NCI-H510A treated with DMSO at 0.1 percent for 48 hours (cell line): ENCODE results near the gene HMX3.
A peak's percentile ranks its signal among the peaks of the same experiment; 100 is the strongest.

ENCODE experiments used
- DNase-seq: peaks from one replicate; lab custom pipeline; 2025; lab: John Stamatoyannopoulos, UW

The HMX3 gene

GRCh38 chr10:123135415-123136141, at the start of gene HMX3:
Gene HMX3, plus strand, starts transcription at chr10:123135970. Its CDS starts 81 bp downstream, at chr10:123136051.
- DNase-seq, result no peak

GRCh38 chr10:123086281-123086680, 49.5 kb upstream of the HMX3 start:
- no peak for DNase-seq

- DNase-seq, result no peak
Measured at GRCh38 chr10:123087348-123087747, 48.4 kb upstream of the HMX3 start.

DNA sequence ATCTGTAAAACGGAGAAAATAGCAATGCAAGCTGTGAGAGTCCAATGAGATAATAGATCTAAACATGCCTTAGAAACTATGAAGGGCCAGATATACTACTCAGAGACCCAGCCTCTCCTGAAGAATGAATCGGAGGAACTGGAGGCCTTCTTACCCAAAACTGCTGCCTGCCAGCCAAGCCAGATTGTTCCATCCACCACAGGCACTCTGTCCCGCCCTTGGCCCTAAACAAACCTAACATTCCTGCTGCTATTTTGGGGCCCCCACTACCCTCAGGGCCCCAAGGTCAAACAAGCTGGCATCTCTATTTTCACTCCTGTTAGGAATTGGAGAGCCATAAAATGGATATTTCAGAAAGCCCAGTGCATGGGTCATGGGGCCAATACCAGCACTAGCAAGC, 48.0 kb upstream of the HMX3 start:
- DNase-seq, result no peak

DNA sequence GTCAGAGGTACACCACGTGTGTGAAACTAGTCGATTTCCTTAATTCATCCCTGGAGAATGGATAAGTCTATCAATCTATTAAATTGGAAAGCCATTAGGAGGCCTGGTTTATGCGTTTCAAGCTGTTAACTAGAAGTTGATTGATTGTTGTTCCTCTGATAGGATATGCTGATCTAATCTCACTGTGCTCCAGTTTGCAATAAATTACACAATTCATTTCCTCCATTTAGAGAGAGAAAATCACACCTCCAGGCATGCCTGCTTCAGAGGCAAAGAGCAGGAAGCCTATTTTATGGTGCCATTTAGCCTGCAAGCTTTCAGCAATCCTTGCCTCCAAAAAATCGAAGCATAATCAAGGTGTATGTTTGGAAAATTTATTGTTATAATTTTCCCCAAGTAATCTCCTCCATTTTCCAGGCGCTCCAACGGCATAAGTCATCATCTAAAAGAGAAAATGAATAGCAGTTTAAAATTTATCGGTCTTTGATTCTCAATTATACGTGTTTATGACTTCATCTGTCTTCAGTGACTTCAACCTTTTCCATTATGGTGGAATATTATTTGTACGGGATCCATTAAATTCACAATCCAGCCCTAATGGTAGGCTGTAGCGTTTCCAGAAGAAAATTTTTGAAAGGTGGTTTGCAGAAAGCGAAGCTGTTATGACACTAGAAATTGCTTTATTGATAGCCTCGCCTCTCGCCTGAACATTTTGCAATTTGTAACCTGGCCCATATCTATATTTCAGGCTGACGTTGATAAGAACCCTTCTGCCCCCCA, 42.9 kb upstream of the HMX3 start:
- DNase-seq, result no peak

DNA sequence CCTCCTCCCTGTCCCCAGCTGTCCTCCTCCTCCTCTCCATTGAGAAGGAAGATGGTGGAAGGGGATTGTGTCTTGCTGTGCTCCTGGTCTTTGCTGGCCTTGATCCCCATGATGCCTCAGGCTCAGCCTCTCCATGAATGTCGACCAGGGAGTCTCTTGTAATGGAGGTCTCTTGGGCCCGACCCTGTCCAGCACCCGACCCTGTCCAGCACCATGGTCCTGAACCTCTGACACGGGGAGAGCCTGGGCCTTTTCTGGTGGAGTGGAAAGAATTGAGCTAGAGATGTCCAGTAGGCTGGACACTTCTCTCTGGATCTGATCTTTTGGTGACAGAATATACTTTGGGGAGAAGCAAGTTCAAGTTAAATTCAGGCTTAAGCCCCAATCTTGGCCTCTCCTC, 42.3 kb upstream of the HMX3 start:
- DNase-seq, result no peak

DNA sequence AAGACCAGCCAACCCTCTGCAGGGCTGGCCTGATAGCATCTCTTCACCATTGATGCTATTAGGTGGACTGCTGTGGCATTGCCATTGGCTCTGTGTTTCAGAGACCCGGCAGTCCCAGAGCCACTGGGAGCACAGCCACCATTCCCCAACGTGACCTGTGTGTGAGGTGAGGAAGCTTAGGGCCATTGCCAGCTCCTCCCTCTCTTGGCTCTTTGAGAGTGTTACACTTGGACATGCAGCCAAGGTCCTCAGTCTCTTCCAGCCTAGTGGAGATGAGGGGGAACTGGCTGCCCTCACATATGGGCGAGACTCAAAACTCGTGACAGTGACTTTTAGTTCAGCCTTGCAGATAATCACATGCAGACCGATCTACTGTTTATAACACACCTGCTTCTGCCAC, 39.3 kb upstream of the HMX3 start:
- no peak for DNase-seq

- DNase-seq, result peak; percentile 11
Measured at GRCh38 chr10:123097039-123097438, 38.7 kb upstream of the HMX3 start.

GRCh38 chr10:123100030-123100762, 35.6 kb upstream of the HMX3 start:
- DNase-seq, result no peak

GRCh38 chr10:123101872-123102271, 33.9 kb upstream of the HMX3 start:
- DNase-seq, result no peak

DNA sequence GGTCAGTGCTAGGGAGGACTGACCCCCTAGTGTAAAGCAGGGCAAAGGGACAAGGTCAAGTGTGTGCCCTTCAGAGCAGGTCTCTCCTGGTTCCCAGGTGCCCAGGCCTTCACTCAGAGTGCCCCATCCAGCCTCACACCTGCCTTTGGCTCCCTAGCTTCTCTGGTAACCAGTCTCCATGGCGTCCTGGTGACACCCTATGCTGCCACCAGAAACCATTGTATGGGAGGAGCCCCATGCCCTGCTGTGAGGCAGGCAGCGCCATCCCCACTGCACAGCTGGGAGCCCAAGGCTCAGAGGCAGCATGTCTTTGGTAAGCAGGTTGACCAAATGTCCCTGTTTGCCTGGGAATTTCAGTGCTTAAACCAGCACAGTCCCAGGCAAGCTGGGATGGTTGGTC, 33.1 kb upstream of the HMX3 start:
- peak; percentile 23 for DNase-seq

DNA sequence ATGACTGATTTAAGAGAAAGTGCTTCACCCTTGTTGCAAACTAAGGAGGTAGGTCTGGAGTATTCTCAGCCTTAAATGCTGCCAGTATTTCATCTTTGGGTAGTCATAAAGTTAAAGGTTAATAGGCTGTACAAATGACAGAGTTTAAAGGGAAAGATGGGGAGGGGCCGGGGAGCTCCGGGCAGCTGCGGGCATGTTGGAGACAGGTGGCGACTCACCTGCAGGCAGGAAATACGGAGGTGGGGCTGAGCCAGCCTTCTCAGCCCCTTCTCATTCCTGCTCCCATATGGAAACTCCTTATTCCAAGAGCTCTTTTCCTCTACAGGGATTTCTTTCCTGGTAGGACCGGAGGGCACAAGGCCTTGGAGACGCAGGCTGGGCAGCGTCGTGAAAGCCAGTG, 31.8 kb upstream of the HMX3 start:
- DNase-seq, result peak; percentile 48

- DNase-seq, result no peak
Measured at GRCh38 chr10:123109466-123109865, 26.3 kb upstream of the HMX3 start.

- DNase-seq, result no peak
Measured at GRCh38 chr10:123117644-123118417, 17.9 kb upstream of the HMX3 start.

GRCh38 chr10:123119081-123119480, 16.7 kb upstream of the HMX3 start:
- no peak for DNase-seq

DNA sequence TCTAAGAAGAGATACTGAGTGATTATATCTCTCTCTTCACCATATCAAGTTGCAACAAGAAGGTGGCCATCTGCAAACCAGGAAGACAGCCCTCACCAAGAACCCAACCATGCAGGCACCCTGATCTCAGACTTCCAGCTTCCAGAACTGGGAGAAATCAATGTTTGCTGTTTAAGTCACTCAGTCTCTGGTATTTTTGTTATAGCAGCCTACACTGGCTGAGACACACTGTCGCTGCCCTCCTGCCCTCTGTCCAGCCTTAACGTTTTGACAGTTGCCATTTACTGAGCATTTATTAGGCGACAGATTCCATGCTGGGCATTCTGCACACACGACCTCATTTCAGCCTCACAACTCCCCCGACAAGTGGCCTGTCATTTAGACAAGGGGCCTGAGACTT, 9.5 kb upstream of the HMX3 start:
- DNase-seq, result no peak

GRCh38 chr10:123129618-123130271, 6.0 kb upstream of the HMX3 start:
- no peak for DNase-seq

DNA sequence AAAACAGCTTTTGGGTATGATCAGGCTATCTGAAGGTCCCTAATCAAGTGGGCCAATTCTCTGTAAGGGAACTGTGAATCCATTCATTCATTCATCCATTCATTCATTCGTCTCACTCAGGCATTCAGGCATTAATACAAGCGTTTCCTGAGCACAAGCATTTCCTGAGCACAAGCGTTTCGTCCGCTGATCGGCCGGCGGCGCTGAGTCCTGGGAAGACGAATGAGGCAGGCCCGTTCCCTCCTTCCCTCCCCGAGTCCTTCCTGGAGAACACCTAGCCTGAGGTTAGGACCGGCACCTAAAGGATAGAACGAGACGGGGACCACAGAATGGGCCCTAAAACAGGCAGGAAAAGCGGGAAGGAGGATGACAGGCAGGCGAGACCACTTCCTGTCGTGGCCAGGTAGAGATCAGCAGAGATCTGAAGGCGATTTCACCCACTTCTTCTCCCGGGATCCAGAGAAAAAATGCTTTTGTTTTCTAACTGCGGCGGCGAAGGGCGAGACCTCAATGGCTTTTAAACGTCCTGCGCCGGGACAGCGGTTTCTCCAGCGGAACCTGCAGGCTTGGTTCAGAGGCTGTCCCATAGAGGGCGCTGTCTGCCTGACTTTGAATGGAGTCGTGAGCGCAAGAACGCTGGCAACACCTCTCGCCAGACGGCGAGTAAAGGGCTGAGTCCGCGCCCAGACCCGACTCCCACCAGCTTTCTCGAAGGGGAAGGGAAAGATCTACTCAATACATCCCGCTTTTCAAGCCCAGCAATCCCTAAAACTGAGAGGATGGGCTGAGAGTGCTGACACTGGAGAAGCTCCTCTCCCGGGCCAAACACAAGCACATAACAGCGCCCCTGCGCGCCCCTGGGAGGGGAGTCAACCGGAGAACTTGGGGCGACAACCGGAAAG, 2.9 kb upstream of the HMX3 start:
- peak; percentile 85 for DNase-seq

DNA sequence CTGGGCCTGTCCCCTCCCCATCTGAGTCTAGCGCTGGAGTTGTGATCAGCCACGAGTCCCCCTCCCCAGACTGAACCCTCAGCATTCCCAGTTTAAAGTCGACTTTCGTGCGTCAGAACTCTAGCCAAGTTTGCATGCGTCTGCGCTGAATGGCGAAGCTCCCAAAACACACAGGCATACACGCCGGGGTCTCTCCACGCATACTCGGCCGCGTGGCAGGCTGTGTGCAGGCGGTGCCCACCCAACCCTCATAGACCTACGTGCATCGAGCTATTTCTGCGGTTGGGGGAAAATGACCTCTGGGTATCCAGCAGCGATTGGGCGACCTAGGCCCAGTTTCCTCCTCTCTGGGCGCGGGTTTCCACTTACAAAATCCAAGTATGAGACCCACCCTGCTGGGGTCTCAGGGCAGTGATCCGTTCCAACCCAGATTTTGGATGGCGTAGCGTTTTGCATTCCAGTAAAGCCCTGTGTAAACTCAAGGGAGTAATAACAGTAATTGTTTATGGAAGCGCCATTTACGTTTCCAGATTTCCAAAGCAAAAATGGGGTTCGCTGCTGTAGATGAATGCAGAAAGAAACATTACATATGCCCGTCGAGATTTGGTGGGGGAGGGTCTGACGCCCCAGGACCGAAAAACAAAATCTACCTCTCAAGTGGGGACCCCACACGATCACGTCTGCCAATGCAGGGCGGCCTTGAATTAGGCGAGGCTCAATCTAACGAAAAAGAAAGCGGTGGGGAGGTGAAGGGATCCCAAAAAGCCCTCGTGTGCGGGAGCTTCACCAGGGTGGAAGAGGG, 2.0 kb upstream of the HMX3 start:
- no peak for DNase-seq
